Ectodermal cell (in vitro differentiated cells): Measurements from ENCODE around the gene GMEB2.
"Not testable (repeated sequence)": the region's sequence is repeated elsewhere in the genome, so short reads cannot be mapped to it uniquely, and the experiment has no call there.

Experiments
- H3K27ac ChIP-seq: 2 replicates; pipeline ENCODE4 v1.7.0; 2013; ENCODE audit warnings: mild to moderate bottlenecking, low read depth, low read length; ENCODE audit not compliant: insufficient read depth, poor library complexity, severe bottlenecking
- H3K27me3 ChIP-seq: 2 replicates; pipeline ENCODE4 v1.7.0; 2013; ENCODE audit warnings: mild to moderate bottlenecking, low read length; ENCODE audit not compliant: insufficient read depth, control insufficient read depth, poor library complexity, severe bottlenecking
- H3K36me3 ChIP-seq: one replicate; pipeline ENCODE4 v1.7.0; 2013; ENCODE audit warnings: low read length; ENCODE audit not compliant: control insufficient read depth, insufficient read depth
- H3K4me1 ChIP-seq: one replicate; pipeline ENCODE4 v1.7.0; 2013; ENCODE audit warnings: low read length; ENCODE audit not compliant: control insufficient read depth, insufficient read depth
- H3K4me3 ChIP-seq: 2 replicates; pipeline ENCODE4 v1.7.0; 2013; ENCODE audit warnings: low read depth, low read length, control low read depth; ENCODE audit not compliant: insufficient read depth
- H3K9me3 ChIP-seq: 2 replicates; pipeline ENCODE4 v1.7.0; 2013; ENCODE audit warnings: mild to moderate bottlenecking, low read length, moderate library complexity; ENCODE audit not compliant: control insufficient read depth
- WGBS, 2 experiments: methylation state at CpG; one replicate each; pipeline ENCODE4 v1.1.7; 2013; ENCODE audit warnings: missing lambda C conversion rate in 2 of 2; 5-methylcytosine and 5-hydroxymethylcytosine counted together

The GMEB2 gene

DNA sequence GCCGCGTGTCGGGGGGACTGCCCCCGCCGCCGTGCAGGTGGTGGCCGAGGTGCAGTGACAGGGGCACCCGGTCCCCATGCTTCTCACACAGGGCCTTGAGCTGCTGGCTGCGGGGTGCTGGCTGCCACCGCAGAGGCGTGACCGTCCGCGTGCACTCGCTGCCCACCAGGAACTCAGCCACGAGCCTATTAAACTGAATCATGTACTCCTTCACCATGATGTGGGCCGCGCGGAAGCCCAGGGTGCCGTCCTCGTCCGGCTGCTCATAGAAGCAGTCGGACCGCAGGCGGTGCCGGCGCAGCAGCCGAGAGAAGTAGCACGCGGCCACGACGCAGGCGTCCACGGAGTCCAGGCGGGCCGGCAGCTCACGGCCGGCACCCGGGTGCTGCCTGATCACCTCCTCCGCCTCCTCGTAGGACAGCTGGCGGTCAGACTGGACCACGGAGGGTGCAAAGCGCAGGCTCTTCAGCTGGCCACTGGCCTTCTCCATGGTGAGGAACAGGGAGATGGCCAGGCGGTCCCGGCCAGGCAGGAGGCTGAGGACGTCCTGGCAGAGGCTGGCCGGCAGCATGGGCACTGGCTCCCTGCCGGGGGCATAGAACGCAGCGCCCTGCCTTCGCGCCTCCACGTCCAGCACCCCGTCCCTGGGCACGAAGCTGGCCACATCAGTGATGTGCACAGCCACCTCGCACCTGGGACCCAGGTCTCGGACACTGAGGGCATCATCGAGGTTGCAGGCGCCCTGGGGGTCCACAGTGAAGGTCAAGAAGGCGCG, 62.7 kb downstream of the GMEB2 start:
- Histone ChIP-seq H3K36me3 (no peaks in the 10 kb centered on the region), H3K4me1 (no peaks in the 10 kb centered on the region), H3K4me3 (no peak overlapping the region), H3K27me3 (no peaks in the 10 kb centered on the region), H3K9me3 (no peaks in the 10 kb centered on the region), H3K27ac (no peak overlapping the region)
- 96% methylated on average over 62 of the region's 62 CpGs for WGBS, 2 experiments

- 94 to 95% methylated on average over 55 of the region's 55 CpGs for WGBS, 2 experiments
- no peaks in the 10 kb centered on the region for H3K27me3 ChIP-seq
- H3K4me1 ChIP-seq, result no peaks in the 10 kb centered on the region
- H3K4me3 ChIP-seq, result no peak overlapping the region
- no peaks in the 10 kb centered on the region for H3K36me3 ChIP-seq
- no peaks in the 10 kb centered on the region for H3K9me3 ChIP-seq
- H3K27ac ChIP-seq, result no peak overlapping the region
These were observed 63.5 kb downstream of the GMEB2 start for GRCh38 chr20:63563225-63563935.

GRCh38 chr20:63562461-63563224, 64.3 kb downstream of the GMEB2 start:
- Histone ChIP-seq H3K4me1 (no peaks in the 10 kb centered on the region), H3K27me3 (no peaks in the 10 kb centered on the region), H3K27ac (no peak overlapping the region), H3K4me3 (no peak overlapping the region), H3K36me3 (no peaks in the 10 kb centered on the region), H3K9me3 (no peaks in the 10 kb centered on the region)
- WGBS, 2 experiments, result 96% methylated on average over 54 of the region's 54 CpGs

GRCh38 chr20:63561624-63562396, 65.1 kb downstream of the GMEB2 start:
- Histone ChIP-seq H3K9me3 (no peaks in the 10 kb centered on the region), H3K36me3 (no peaks in the 10 kb centered on the region), H3K27me3 (no peaks in the 10 kb centered on the region), H3K4me1 (peaks cover 7% of the 10 kb centered on the region), H3K27ac (no peak overlapping the region), H3K4me3 (no peak overlapping the region)
- 92% methylated on average over 36 of the region's 36 CpGs for WGBS, 2 experiments

- H3K27me3 ChIP-seq, result no peaks in the 10 kb centered on the region
- H3K4me3 ChIP-seq, result no peak overlapping the region
- H3K4me1 ChIP-seq, result peaks cover 9% of the 10 kb centered on the region
- no peak overlapping the region for H3K27ac ChIP-seq
- H3K36me3 ChIP-seq, result no peaks in the 10 kb centered on the region
- no peaks in the 10 kb centered on the region for H3K9me3 ChIP-seq
- WGBS, 2 experiments, result 94% methylated on average over 26 of the region's 26 CpGs
These were observed 65.9 kb downstream of the GMEB2 start for GRCh38 chr20:63560856-63561609.

- Histone ChIP-seq H3K9me3 (no peaks in the 10 kb centered on the region), H3K27me3 (no peaks in the 10 kb centered on the region), H3K36me3 (no peaks in the 10 kb centered on the region), H3K4me3 (no peak overlapping the region), H3K4me1 (peaks cover 14% of the 10 kb centered on the region), H3K27ac (no peak overlapping the region)
- WGBS, 2 experiments, result 95 to 96% methylated on average over 16 of the region's 16 CpGs
These were observed 66.5 kb downstream of the GMEB2 start for GRCh38 chr20:63560333-63560805.

DNA sequence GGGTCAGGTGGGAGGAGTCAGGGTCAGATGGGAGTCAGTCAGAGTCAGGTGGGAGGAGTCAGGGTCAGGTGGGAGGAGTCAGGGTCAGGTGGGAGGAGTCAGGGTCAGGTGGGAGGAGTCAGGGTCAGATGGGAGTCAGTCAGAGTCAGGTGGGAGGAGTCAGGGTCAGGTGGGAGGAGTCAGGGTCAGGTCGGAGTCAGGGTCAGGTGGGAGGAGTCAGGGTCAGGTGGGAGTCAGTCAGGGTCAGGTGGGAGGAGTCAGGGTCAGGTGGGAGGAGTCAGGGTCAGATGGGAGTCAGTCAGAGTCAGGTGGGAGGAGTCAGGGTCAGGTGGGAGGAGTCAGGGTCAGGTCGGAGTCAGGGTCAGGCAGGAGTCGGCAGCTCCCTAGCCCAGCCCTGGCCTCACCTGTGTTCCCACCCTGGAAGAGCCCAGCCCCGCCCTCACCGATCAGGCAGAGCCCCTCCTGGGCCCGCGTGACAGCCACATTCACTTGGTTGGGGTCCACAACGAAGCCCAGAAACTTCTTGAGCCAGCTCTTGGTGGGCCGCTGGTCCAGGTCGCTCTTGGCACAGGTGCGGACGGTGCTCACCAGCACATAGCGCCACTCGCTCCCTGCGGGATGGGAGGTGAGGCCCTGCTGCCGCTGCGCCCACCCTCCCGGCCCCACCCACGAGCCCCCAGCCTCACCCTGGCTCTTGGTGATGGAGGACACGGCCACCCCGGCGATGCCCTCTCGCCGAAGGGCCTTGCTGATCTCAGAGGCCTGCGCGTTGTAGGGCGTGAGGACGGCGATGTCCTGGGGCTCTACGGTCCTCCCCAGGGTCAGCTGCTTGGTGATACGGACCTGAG, 67.2 kb downstream of the GMEB2 start:
- H3K4me3 ChIP-seq, H3K36me3 ChIP-seq, H3K27me3 ChIP-seq, H3K9me3 ChIP-seq, H3K27ac ChIP-seq: not testable (repeated sequence)
- 94 to 95% methylated on average over 31 of the region's 31 CpGs for WGBS, 2 experiments
- peaks cover 15% of the 10 kb centered on the region for H3K4me1 ChIP-seq

DNA sequence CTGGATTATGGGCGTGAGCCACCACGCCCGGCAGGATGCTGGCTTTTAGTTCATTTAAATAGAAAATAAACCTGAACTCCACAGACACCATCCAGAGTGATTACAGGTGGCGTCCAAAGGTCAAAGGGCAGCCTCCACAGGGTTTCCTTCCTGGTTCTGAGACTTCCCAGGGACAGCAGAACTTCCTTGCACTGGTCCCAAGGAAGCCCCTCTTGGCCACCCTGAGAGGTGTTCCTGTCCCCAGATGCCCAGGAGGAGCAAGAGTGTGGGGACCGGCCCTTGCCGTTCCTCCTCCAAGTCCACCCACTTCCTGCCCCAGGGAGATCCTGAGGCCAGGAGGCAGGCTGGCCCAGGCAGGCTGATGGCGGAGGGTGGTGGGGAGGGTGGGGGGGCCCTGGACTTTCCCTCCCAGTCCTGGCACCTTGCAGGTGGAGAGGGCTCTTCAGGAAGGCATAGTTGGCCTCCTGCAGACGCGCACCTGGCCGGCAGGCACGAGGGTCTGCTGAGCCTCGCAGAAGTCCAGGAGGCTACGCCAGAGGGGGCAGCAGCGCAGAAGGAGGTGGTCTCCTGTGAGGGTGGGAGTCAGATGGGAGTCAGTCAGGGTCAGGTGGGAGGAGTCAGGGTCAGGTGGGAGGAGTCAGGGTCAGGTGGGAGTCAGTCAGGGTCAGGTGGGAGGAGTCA, 68.0 kb downstream of the GMEB2 start:
- Histone ChIP-seq H3K36me3 (no peaks in the 10 kb centered on the region), H3K27me3 (peaks cover 5% of the 10 kb centered on the region), H3K4me1 (peaks cover 15% of the 10 kb centered on the region), H3K4me3 (no peak overlapping the region), H3K9me3 (no peaks in the 10 kb centered on the region), H3K27ac (no peak overlapping the region)
- WGBS, 2 experiments, result 95 to 97% methylated on average over 14 of the region's 14 CpGs
